ENCODE data around the gene UGT1A7. TPM values are rescaled to one million over a fixed set of nuclear protein-coding genes. Genes with fewer than 3 reads are reported as not detected.

UGT1A7 gene
- total RNA-seq, 3 donors from 2014 or later (not counting 1 experiment from before 2014, with no cell fraction given) = not detected

- H3K4me1 ChIP-seq (ENCODE audit: control insufficient read depth, insufficient read depth, low read length) = no peaks in the 10 kb centered on the region
- no peaks in the 10 kb centered on the region for H3K36me3 ChIP-seq (ENCODE audit: control insufficient read depth, insufficient read depth, low read length)
- Mint-ChIP-seq H3K9me3 (no peaks in the 10 kb centered on the region), H3K4me3 (no peak overlapping the region), H3K4me1 (no peaks in the 10 kb centered on the region), H3K36me3 (no peaks in the 10 kb centered on the region), H3K27ac (no peak overlapping the region), H3K27me3 (ENCODE audit: low read depth in 2 of 2) (peaks cover 10 to 31% of the 10 kb centered on the region in 2 donors)
- H3K4me3 ChIP-seq (ENCODE audit: low read length) = no peak overlapping the region
- no peaks in the 10 kb centered on the region for H3K9me3 ChIP-seq (ENCODE audit: control insufficient read depth, insufficient read depth, low read length)
- no peaks in the 10 kb centered on the region for H3K27me3 ChIP-seq (ENCODE audit: control insufficient read depth, insufficient read depth, low read length)
- no peak overlapping the region for H3K27ac ChIP-seq (ENCODE audit: low read length)
- no peak for ATAC-seq
- intact Hi-C loops (cut with micrococcal nuclease) = no loop called here
- DNase-seq = no peak
- no peak for TF ChIP-seq CTCF (IDR thresholded peaks at IDR 0.05)
- 89% methylated on average over 9 of the region's 11 CpGs for WGBS (ENCODE audit: insufficient coverage)
Measured at GRCh38 chr2:233691443-233692433, 10.0 kb downstream of the UGT1A7 start.

- Mint-ChIP-seq H3K4me3 (no peak within 1 kb of the TSS), H3K9me3 (no peaks in the 10 kb centered on the region), H3K27me3 (ENCODE audit: low read depth in 2 of 2) (peaks cover 9 to 32% of the 10 kb centered on the region in 2 donors), H3K27ac (no peak within 1 kb of the TSS), H3K36me3 (no peaks in the 10 kb centered on the region), H3K4me1 (no peaks in the 10 kb centered on the region)
- Histone ChIP-seq H3K4me1 (ENCODE audit: control insufficient read depth, insufficient read depth, low read length) (no peaks in the 10 kb centered on the region), H3K27me3 (ENCODE audit: control insufficient read depth, insufficient read depth, low read length) (no peaks in the 10 kb centered on the region), H3K36me3 (ENCODE audit: control insufficient read depth, insufficient read depth, low read length) (no peaks in the 10 kb centered on the region), H3K27ac (ENCODE audit: low read length) (no peak within 1 kb of the TSS), H3K9me3 (ENCODE audit: control insufficient read depth, insufficient read depth, low read length) (no peaks in the 10 kb centered on the region), H3K4me3 (ENCODE audit: low read length) (no peak within 1 kb of the TSS)
- 95% methylated on average over 4 of the region's 4 CpGs for WGBS (ENCODE audit: insufficient coverage)
- no peak for ATAC-seq
- no peak for TF ChIP-seq CTCF (IDR thresholded peaks at IDR 0.05)
- DNase-seq = no peak
- intact Hi-C loops (cut with micrococcal nuclease) = no loop called here
Measured at GRCh38 chr2:233692648-233693047, 10.9 kb downstream of the UGT1A7 start, which contains the start of gene UGT1A6. UGT1A6 (plus strand) TSS chr2:233692890; CDS start chr2:233693005, 115 bp downstream.

- no peak overlapping the region for H3K4me3 Mint-ChIP-seq
- Histone ChIP-seq H3K4me3 (ENCODE audit: low read length) (no peak overlapping the region), H3K27ac (ENCODE audit: low read length) (no peak overlapping the region), H3K27me3 (ENCODE audit: control insufficient read depth, insufficient read depth, low read length) (no peaks in the 10 kb centered on the region), H3K9me3 (ENCODE audit: control insufficient read depth, insufficient read depth, low read length) (no peaks in the 10 kb centered on the region), H3K36me3 (ENCODE audit: control insufficient read depth, insufficient read depth, low read length) (no peaks in the 10 kb centered on the region), H3K4me1 (ENCODE audit: control insufficient read depth, insufficient read depth, low read length) (no peaks in the 10 kb centered on the region)
- DNase-seq (no peak), ATAC-seq (no peak)
- intact Hi-C loops (cut with micrococcal nuclease) = no loop called here
- WGBS (ENCODE audit: insufficient coverage) = 84% methylated on average over 6 of the region's 6 CpGs
- H3K27ac Mint-ChIP-seq = no peak overlapping the region
- no peaks in the 10 kb centered on the region for H3K36me3 Mint-ChIP-seq
- no peaks in the 10 kb centered on the region for H3K4me1 Mint-ChIP-seq
- no peaks in the 10 kb centered on the region for H3K9me3 Mint-ChIP-seq
- H3K27me3 Mint-ChIP-seq (ENCODE audit: low read depth in 2 of 2) = peaks cover 9 to 22% of the 10 kb centered on the region in 2 donors
- TF ChIP-seq CTCF (IDR thresholded peaks at IDR 0.05) = no peak
Measured at GRCh38 chr2:233693963-233694362, 12.3 kb downstream of the UGT1A7 start.
